ENCODE measurements around the gene MARCHF4. TPM values are rescaled to one million over a fixed set of nuclear protein-coding genes. Genes with fewer than 3 reads are reported as not detected.

Gene MARCHF4
- total RNA-seq, 4 donors from 2014 or later, result 0.07 TPM; not detected in 3

DNA sequence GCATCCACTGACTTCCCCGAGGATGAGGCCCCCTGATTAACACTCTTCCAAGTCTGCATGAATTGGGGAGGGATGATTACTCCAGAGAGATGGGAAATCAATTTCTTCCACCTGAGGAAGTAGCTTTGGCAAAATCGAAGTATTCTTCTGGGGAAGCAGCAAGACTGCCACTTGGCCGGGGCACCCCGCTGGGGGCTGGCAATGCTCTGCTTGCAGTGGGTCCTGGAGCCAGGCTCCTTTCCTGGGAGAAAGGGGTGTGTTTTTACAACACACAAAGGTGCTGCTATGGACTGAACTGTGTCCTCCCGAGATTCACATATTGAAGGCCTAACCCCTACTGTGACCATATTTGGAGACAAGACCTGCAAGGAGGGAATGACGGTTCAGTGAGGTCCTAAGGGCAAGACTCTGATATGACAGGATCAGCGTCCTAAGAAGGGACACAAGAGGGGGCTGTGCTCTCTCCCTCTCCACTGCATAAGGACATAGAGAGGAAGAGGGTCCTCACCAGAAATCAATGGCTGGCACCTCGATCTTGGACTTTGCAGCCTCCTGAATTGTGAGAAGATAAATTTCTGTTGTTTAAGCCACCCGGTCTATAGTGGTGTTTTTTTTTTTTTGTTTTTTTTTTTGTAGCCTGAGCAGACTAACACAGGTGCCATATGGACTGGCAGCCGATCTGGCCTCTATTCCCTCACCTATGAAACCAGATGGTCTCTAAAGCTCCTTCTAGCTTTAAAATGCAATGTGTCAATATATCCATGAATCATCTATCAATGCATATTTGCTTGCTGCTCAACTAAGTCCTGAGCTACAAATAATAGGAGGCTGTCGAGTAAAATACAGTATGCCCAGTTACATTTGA lies 36.4 kb upstream of the MARCHF4 start:
- Histone ChIP-seq H3K27me3 (no peaks in the 10 kb centered on the region), H3K4me1 (no peaks in the 10 kb centered on the region), H3K4me3 (no peak overlapping the region), H3K36me3 (no peaks in the 10 kb centered on the region), H3K9me3 (no peaks in the 10 kb centered on the region), H3K27ac (no peak overlapping the region)
- intact Hi-C loops (cut with DNase I; ENCODE audit: low total_unique reads), result no loop called here
- TF ChIP-seq, protein P1, sequence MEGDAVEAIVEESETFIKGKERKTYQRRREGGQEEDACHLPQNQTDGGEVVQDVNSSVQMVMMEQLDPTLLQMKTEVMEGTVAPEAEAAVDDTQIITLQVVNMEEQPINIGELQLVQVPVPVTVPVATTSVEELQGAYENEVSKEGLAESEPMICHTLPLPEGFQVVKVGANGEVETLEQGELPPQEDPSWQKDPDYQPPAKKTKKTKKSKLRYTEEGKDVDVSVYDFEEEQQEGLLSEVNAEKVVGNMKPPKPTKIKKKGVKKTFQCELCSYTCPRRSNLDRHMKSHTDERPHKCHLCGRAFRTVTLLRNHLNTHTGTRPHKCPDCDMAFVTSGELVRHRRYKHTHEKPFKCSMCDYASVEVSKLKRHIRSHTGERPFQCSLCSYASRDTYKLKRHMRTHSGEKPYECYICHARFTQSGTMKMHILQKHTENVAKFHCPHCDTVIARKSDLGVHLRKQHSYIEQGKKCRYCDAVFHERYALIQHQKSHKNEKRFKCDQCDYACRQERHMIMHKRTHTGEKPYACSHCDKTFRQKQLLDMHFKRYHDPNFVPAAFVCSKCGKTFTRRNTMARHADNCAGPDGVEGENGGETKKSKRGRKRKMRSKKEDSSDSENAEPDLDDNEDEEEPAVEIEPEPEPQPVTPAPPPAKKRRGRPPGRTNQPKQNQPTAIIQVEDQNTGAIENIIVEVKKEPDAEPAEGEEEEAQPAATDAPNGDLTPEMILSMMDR (IDR thresholded peaks at IDR 0.05), result no peak
- no peak for TF ChIP-seq POLR2A (IDR thresholded peaks at IDR 0.05)
- no peak for DNase-seq

- Histone ChIP-seq H3K9me3 (no peaks in the 10 kb centered on the region), H3K27me3 (no peaks in the 10 kb centered on the region), H3K27ac (no peak overlapping the region), H3K4me1 (no peaks in the 10 kb centered on the region), H3K4me3 (no peak overlapping the region), H3K36me3 (no peaks in the 10 kb centered on the region)
- TF ChIP-seq POLR2A (IDR thresholded peaks at IDR 0.05), result no peak
- TF ChIP-seq, protein P1 (IDR thresholded peaks at IDR 0.05), result no peak
- intact Hi-C loops (cut with DNase I; ENCODE audit: low total_unique reads), result no loop called here
- DNase-seq, result no peak
These were observed 34.5 kb upstream of the MARCHF4 start for GRCh38 chr2:216406826-216407225.

DNA sequence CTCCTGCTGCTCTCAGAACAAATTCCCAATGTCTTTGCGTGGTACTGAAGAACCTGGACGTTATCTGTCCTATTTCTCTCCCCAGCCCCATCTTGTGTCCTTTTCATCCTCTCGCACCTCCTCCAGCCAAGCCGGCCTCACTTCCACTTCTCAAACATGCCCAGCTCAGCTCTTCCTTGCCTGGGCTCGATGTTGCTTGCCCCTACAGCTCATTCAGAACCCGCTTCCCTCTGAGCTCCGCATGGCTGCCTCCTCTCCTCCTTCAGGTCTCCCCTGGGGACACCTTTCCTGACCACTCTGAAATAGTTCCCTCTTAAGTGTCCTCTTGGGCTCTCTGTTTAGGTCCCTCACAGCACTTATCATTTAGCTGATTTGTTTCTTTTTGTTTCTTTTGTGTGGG lies 33.3 kb upstream of the MARCHF4 start:
- Histone ChIP-seq H3K9me3 (no peaks in the 10 kb centered on the region), H3K4me1 (no peaks in the 10 kb centered on the region), H3K27me3 (no peaks in the 10 kb centered on the region), H3K27ac (no peak overlapping the region), H3K36me3 (no peaks in the 10 kb centered on the region), H3K4me3 (no peak overlapping the region)
- DNase-seq, result no peak
- TF ChIP-seq, protein P1 (IDR thresholded peaks at IDR 0.05), result no peak
- no peak for TF ChIP-seq POLR2A (IDR thresholded peaks at IDR 0.05)
- intact Hi-C loops (cut with DNase I; ENCODE audit: low total_unique reads), result no loop called here

GRCh38 chr2:216404010-216404618 lies 31.8 kb upstream of the MARCHF4 start:
- TF ChIP-seq, protein P1 (IDR thresholded peaks at IDR 0.05), result peak; percentile 48 to 67 (median 58)
- no peak for TF ChIP-seq POLR2A (IDR thresholded peaks at IDR 0.05)
- intact Hi-C loops (cut with DNase I; ENCODE audit: low total_unique reads), result no loop called here
- Histone ChIP-seq H3K9me3 (no peaks in the 10 kb centered on the region), H3K27ac (no peak overlapping the region), H3K4me3 (no peak overlapping the region), H3K27me3 (no peaks in the 10 kb centered on the region), H3K4me1 (no peaks in the 10 kb centered on the region), H3K36me3 (no peaks in the 10 kb centered on the region)
- no peak for DNase-seq

GRCh38 chr2:216402751-216403150 lies 30.5 kb upstream of the MARCHF4 start:
- no peak for DNase-seq
- H3K27me3 ChIP-seq, result no peaks in the 10 kb centered on the region
- no peak overlapping the region for H3K27ac ChIP-seq
- H3K9me3 ChIP-seq, result no peaks in the 10 kb centered on the region
- TF ChIP-seq, protein P1 (IDR thresholded peaks at IDR 0.05), result no peak
- TF ChIP-seq POLR2A (IDR thresholded peaks at IDR 0.05), result no peak
- intact Hi-C loops (cut with DNase I; ENCODE audit: low total_unique reads), result no loop called here
- H3K4me3 ChIP-seq, result no peak overlapping the region
- no peaks in the 10 kb centered on the region for H3K36me3 ChIP-seq
- no peaks in the 10 kb centered on the region for H3K4me1 ChIP-seq

Data from uterus (tissue), 4 donors.